ENCODE data around the gene PAM. TPM values are rescaled to one million over a fixed set of nuclear protein-coding genes. Genes with fewer than 3 reads are reported as not detected.
A peak's percentile ranks its signal among the peaks of the same experiment; 100 is the strongest.

The PAM gene
- total RNA-seq, 1 experiment from 2014 or later: 31.9 TPM

GRCh38 chr5:102759289-102759688 lies 4.2 kb downstream of the PAM start:
- H3K4me2 ChIP-seq (ENCODE audit: low read depth, low read length, poor library complexity, severe bottlenecking): no peak overlapping the region
- H3K79me2 ChIP-seq (ENCODE audit: low read length): no peaks in the 10 kb centered on the region
- no peaks in the 10 kb centered on the region for H3K27me3 ChIP-seq (ENCODE audit: low read length)
- H4K20me1 ChIP-seq (ENCODE audit: insufficient read depth, low read depth, low read length): peaks cover 15% of the 10 kb centered on the region
- H2AFZ ChIP-seq (ENCODE audit: low read length): no peak overlapping the region
- H3K27ac ChIP-seq (ENCODE audit: low read length): no peak overlapping the region
- H3K4me1 ChIP-seq (ENCODE audit: low read length): peaks cover 27% of the 10 kb centered on the region
- H3K9ac ChIP-seq (ENCODE audit: low read length): no peak overlapping the region
- H3K4me3 ChIP-seq (ENCODE audit: low read length): no peak overlapping the region
- no peaks in the 10 kb centered on the region for H3K9me2 ChIP-seq (replicated peaks; ENCODE audit: insufficient read depth, low read length)
- DNase-seq: no peak
- no peaks in the 10 kb centered on the region for H3K9me3 ChIP-seq (ENCODE audit: low read length)
- H3K36me3 ChIP-seq (ENCODE audit: insufficient read depth, low read length): no peaks in the 10 kb centered on the region

GRCh38 chr5:102759700-102760099 lies 4.6 kb downstream of the PAM start:
- H4K20me1 ChIP-seq (ENCODE audit: insufficient read depth, low read depth, low read length): peaks cover 19% of the 10 kb centered on the region
- no peaks in the 10 kb centered on the region for H3K36me3 ChIP-seq (ENCODE audit: insufficient read depth, low read length)
- H3K79me2 ChIP-seq (ENCODE audit: low read length): no peaks in the 10 kb centered on the region
- H3K9me3 ChIP-seq (ENCODE audit: low read length): no peaks in the 10 kb centered on the region
- H3K9ac ChIP-seq (ENCODE audit: low read length): no peak overlapping the region
- H3K4me3 ChIP-seq (ENCODE audit: low read length): no peak overlapping the region
- H3K4me2 ChIP-seq (ENCODE audit: low read depth, low read length, poor library complexity, severe bottlenecking): no peak overlapping the region
- no peaks in the 10 kb centered on the region for H3K9me2 ChIP-seq (replicated peaks; ENCODE audit: insufficient read depth, low read length)
- DNase-seq: no peak
- no peaks in the 10 kb centered on the region for H3K27me3 ChIP-seq (ENCODE audit: low read length)
- no peak overlapping the region for H2AFZ ChIP-seq (ENCODE audit: low read length)
- H3K27ac ChIP-seq (ENCODE audit: low read length): no peak overlapping the region
- H3K4me1 ChIP-seq (ENCODE audit: low read length): peaks cover 23% of the 10 kb centered on the region

GRCh38 chr5:102760815-102761214 lies 5.7 kb downstream of the PAM start:
- no peaks in the 10 kb centered on the region for H3K9me2 ChIP-seq (replicated peaks; ENCODE audit: insufficient read depth, low read length)
- H3K79me2 ChIP-seq (ENCODE audit: low read length): no peaks in the 10 kb centered on the region
- H3K9me3 ChIP-seq (ENCODE audit: low read length): no peaks in the 10 kb centered on the region
- H3K4me3 ChIP-seq (ENCODE audit: low read length): no peak overlapping the region
- H3K36me3 ChIP-seq (ENCODE audit: insufficient read depth, low read length): no peaks in the 10 kb centered on the region
- H2AFZ ChIP-seq (ENCODE audit: low read length): no peak overlapping the region
- H3K27ac ChIP-seq (ENCODE audit: low read length): no peak overlapping the region
- peaks cover 16% of the 10 kb centered on the region for H3K4me1 ChIP-seq (ENCODE audit: low read length)
- no peak for DNase-seq
- H3K27me3 ChIP-seq (ENCODE audit: low read length): no peaks in the 10 kb centered on the region
- no peak overlapping the region for H3K9ac ChIP-seq (ENCODE audit: low read length)
- H3K4me2 ChIP-seq (ENCODE audit: low read depth, low read length, poor library complexity, severe bottlenecking): no peak overlapping the region
- peaks cover 21% of the 10 kb centered on the region for H4K20me1 ChIP-seq (ENCODE audit: insufficient read depth, low read depth, low read length)

DNA sequence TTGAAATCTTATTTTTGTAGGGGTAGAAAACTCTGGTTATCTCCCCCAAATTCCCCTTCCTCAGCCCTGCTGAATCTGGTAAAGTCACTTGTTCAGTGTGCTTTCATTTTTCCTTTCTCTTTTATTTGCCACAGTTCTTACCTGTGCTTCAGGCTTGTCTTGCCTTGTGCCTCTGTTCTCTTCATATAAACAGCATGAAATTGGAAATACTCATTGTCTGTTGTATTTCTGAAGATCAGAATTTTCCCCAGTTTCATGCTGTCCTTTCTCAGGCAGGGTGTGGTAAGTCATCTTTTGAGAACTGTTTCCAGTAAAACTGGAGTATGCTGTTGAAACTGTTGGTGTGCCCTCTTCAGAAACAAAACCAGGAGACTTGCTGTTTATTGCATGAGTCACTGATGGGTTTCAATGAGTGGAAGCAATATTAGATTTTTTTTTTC lies 7.0 kb downstream of the PAM start:
- peak overlapping the region; percentile 9 for H3K4me2 ChIP-seq (ENCODE audit: low read depth, low read length, poor library complexity, severe bottlenecking)
- no peaks in the 10 kb centered on the region for H3K9me2 ChIP-seq (replicated peaks; ENCODE audit: insufficient read depth, low read length)
- H3K9me3 ChIP-seq (ENCODE audit: low read length): no peaks in the 10 kb centered on the region
- no peaks in the 10 kb centered on the region for H3K36me3 ChIP-seq (ENCODE audit: insufficient read depth, low read length)
- no peak overlapping the region for H3K27ac ChIP-seq (ENCODE audit: low read length)
- H3K79me2 ChIP-seq (ENCODE audit: low read length): no peaks in the 10 kb centered on the region
- DNase-seq: no peak
- H3K9ac ChIP-seq (ENCODE audit: low read length): no peak overlapping the region
- no peak overlapping the region for H2AFZ ChIP-seq (ENCODE audit: low read length)
- H4K20me1 ChIP-seq (ENCODE audit: insufficient read depth, low read depth, low read length): peaks cover 21% of the 10 kb centered on the region
- H3K27me3 ChIP-seq (ENCODE audit: low read length): no peaks in the 10 kb centered on the region
- no peak overlapping the region for H3K4me3 ChIP-seq (ENCODE audit: low read length)
- H3K4me1 ChIP-seq (ENCODE audit: low read length): peaks cover 9% of the 10 kb centered on the region

DNA sequence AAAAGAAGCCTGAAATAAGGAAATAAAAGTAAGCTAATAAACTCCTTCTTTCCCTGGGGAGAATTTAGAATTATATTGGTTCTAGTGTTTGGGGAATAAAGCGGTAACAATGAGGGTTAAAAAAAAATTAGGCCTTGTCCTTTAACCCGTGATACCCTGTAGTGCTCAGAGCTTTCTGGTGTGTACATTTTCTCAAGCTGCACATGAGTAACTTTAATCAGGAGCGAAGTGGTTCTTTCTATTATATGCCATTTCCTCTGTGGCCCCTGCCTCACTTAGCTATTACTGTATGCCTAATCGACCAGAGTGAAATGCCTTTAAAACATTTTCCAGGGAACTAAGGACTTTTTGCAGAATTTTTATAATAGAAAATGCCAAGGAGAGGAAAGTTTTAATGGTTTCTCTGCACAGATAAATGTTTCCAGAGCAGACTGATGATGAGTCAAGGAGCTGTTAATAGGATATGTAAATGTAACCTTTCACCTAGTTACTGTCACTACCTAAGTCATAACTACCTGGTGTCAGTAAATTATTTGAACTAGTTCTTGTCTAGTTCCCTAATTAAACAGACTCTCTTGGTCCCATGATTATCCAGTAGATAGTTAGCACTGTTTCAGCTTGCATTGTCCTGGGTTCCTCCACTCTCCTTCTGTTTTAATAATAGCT lies 7.6 kb downstream of the PAM start:
- H3K4me2 ChIP-seq (ENCODE audit: low read depth, low read length, poor library complexity, severe bottlenecking): peak overlapping the region; percentile 9
- no peaks in the 10 kb centered on the region for H3K36me3 ChIP-seq (ENCODE audit: insufficient read depth, low read length)
- no peak overlapping the region for H2AFZ ChIP-seq (ENCODE audit: low read length)
- no peaks in the 10 kb centered on the region for H3K79me2 ChIP-seq (ENCODE audit: low read length)
- no peaks in the 10 kb centered on the region for H3K9me2 ChIP-seq (replicated peaks; ENCODE audit: insufficient read depth, low read length)
- no peak for DNase-seq
- H3K27me3 ChIP-seq (ENCODE audit: low read length): no peaks in the 10 kb centered on the region
- no peak overlapping the region for H3K27ac ChIP-seq (ENCODE audit: low read length)
- H3K9me3 ChIP-seq (ENCODE audit: low read length): no peaks in the 10 kb centered on the region
- peaks cover 27% of the 10 kb centered on the region for H4K20me1 ChIP-seq (ENCODE audit: insufficient read depth, low read depth, low read length)
- no peak overlapping the region for H3K4me3 ChIP-seq (ENCODE audit: low read length)
- no peak overlapping the region for H3K9ac ChIP-seq (ENCODE audit: low read length)
- H3K4me1 ChIP-seq (ENCODE audit: low read length): peaks cover 9% of the 10 kb centered on the region

GRCh38 chr5:102763734-102764133 lies 8.6 kb downstream of the PAM start:
- Histone ChIP-seq H3K4me3 (ENCODE audit: low read length) (no peak overlapping the region), H3K79me2 (ENCODE audit: low read length) (no peaks in the 10 kb centered on the region), H2AFZ (ENCODE audit: low read length) (no peak overlapping the region), H3K4me2 (ENCODE audit: low read depth, low read length, poor library complexity, severe bottlenecking) (no peak overlapping the region), H3K4me1 (ENCODE audit: low read length) (peaks cover 9% of the 10 kb centered on the region), H3K9me3 (ENCODE audit: low read length) (no peaks in the 10 kb centered on the region), H3K27me3 (ENCODE audit: low read length) (no peaks in the 10 kb centered on the region), H3K9ac (ENCODE audit: low read length) (no peak overlapping the region), H3K9me2 (replicated peaks; ENCODE audit: insufficient read depth, low read length) (no peaks in the 10 kb centered on the region), H4K20me1 (ENCODE audit: insufficient read depth, low read depth, low read length) (peaks cover 29% of the 10 kb centered on the region), H3K36me3 (ENCODE audit: insufficient read depth, low read length) (no peaks in the 10 kb centered on the region), H3K27ac (ENCODE audit: low read length) (no peak overlapping the region)
- DNase-seq: no peak

GRCh38 chr5:102764381-102765004 lies 9.4 kb downstream of the PAM start:
- H3K9ac ChIP-seq (ENCODE audit: low read length): no peak overlapping the region
- no peak overlapping the region for H3K4me2 ChIP-seq (ENCODE audit: low read depth, low read length, poor library complexity, severe bottlenecking)
- H3K36me3 ChIP-seq (ENCODE audit: insufficient read depth, low read length): no peaks in the 10 kb centered on the region
- no peak overlapping the region for H3K4me3 ChIP-seq (ENCODE audit: low read length)
- H4K20me1 ChIP-seq (ENCODE audit: insufficient read depth, low read depth, low read length): peaks cover 29% of the 10 kb centered on the region
- no peaks in the 10 kb centered on the region for H3K79me2 ChIP-seq (ENCODE audit: low read length)
- DNase-seq: no peak
- H3K27ac ChIP-seq (ENCODE audit: low read length): no peak overlapping the region
- no peaks in the 10 kb centered on the region for H3K9me3 ChIP-seq (ENCODE audit: low read length)
- peaks cover 9% of the 10 kb centered on the region for H3K4me1 ChIP-seq (ENCODE audit: low read length)
- no peak overlapping the region for H2AFZ ChIP-seq (ENCODE audit: low read length)
- H3K27me3 ChIP-seq (ENCODE audit: low read length): no peaks in the 10 kb centered on the region
- H3K9me2 ChIP-seq (replicated peaks; ENCODE audit: insufficient read depth, low read length): no peaks in the 10 kb centered on the region

GRCh38 chr5:102765350-102765749 lies 10.2 kb downstream of the PAM start:
- no peak overlapping the region for H3K4me2 ChIP-seq (ENCODE audit: low read depth, low read length, poor library complexity, severe bottlenecking)
- no peak overlapping the region for H3K27ac ChIP-seq (ENCODE audit: low read length)
- H3K9me3 ChIP-seq (ENCODE audit: low read length): no peaks in the 10 kb centered on the region
- H3K27me3 ChIP-seq (ENCODE audit: low read length): no peaks in the 10 kb centered on the region
- H3K9me2 ChIP-seq (replicated peaks; ENCODE audit: insufficient read depth, low read length): no peaks in the 10 kb centered on the region
- H2AFZ ChIP-seq (ENCODE audit: low read length): no peak overlapping the region
- no peak for DNase-seq
- no peak overlapping the region for H3K9ac ChIP-seq (ENCODE audit: low read length)
- no peak overlapping the region for H3K4me3 ChIP-seq (ENCODE audit: low read length)
- peaks cover 9% of the 10 kb centered on the region for H3K4me1 ChIP-seq (ENCODE audit: low read length)
- H3K36me3 ChIP-seq (ENCODE audit: insufficient read depth, low read length): no peaks in the 10 kb centered on the region
- peaks cover 24% of the 10 kb centered on the region for H4K20me1 ChIP-seq (ENCODE audit: insufficient read depth, low read depth, low read length)
- H3K79me2 ChIP-seq (ENCODE audit: low read length): no peaks in the 10 kb centered on the region
